Measurements from ENCODE around the gene ATXN10.
"Not testable (repeated sequence)": the region's sequence is repeated elsewhere in the genome, so short reads cannot be mapped to it uniquely, and the experiment has no call there.

The ATXN10 gene

GRCh38 chr22:45790401-45790800 is 118.8 kb downstream of the ATXN10 start:
- no peak for DNase-seq

DNA sequence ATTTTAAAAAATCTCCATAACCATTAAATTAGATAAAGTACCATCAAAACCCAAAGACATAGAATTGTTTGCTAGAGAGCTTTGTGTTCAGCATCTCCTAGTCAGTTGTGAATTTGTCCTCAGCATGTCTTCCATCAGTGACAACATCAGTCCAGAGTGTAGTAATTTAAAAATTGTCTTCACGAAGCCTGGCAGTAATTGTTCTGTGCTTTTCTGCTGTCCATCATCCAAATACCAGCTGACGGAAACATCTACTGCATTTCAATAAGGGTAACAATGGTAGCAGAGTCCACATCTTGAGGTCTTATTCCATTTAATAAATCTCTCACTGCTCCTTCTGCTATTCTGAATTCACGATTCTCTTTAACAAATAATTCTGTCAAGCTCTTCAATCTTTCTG is 121.5 kb downstream of the ATXN10 start:
- no peak for DNase-seq

DNA sequence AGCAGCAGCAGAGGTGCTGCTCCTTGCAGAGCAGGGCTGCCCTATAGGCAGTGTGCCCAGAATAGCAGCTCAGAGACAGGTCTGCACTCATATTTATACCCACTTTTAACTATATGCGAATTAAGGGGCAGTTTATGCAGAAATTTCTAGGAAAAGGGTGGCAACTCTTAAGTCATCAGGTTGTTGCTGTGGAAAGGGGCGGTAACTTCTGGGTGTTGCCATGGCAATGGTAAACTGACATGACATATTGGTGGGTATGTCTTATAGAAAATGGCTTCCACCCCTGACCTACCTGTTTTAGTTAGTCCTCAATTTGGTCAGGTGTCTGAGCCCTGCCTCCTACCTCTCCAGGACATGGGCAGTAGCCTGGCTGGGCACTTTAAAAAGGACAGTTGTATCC is 122.3 kb downstream of the ATXN10 start:
- DNase-seq: no peak

DNA sequence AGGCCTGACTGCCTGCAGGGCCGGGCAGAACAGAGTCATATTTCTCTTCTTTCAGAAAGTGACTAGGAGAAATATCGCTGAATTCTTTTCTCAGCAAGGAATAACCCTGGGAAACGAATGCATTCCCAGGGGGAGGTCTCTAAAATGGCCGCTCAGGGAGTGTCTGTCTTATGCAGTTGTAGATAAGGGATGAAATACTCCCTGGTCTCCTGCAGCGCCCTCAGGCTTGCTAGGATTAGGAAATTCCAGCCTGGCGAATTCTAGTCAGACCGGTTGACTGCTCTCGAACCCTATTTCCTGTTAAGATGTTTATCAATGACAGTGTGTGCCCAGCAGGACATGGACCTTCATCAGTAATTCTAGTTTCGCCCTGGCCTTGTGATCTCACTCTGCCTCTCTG is 124.4 kb downstream of the ATXN10 start:
- DNase-seq: not testable (repeated sequence)

- no peak for DNase-seq
Measured at GRCh38 chr22:45799291-45799690, 127.7 kb downstream of the ATXN10 start.

DNA sequence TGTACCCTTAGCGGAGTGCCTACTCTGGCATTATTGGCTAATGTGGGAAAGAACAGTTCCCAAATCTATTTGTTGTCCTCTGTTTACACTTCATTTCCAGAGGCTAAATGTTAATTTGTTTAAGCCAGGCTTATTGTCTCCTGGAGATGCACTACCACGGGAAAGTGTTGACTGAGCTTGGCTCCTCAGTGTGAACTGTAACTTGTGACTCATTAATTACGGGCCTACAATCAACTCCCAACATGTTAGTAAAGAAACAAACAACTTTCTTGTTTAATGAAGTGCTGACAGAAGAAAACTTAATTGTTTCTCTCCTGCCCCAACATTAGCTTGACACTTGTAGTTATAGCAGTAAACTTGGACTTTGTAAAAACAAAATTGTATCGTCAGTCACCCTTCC is 130.4 kb downstream of the ATXN10 start:
- DNase-seq: no peak

DNA sequence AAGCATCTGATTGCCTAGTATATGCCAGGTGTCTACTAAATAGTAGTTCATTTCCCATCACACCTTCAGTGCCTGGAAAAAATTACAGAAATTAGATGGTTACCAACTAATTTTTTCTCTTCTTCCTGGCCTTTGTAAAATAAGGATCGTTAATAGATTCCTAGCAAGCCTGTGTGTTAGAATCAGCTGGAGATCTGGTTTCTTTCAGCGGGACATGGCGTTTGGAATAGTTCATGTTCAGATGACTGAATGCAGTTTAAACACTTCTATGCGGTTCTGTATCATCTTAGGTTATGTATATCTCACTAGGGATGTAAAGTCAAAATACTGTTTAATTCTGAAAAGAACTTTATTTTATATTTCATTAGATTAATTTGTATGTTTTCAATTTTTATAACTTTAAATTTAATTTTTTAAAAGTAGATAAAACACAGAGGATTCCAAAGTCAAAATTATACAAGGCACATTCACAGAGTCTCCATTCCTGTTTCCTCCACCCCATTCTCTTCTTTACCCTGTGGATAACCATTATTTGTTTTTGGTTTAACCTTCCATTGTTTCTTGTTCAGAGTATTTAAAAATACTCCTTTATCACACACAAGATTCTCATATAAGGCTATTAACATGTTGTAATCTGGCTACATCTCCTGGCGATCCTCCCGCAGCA is 132.8 kb downstream of the ATXN10 start:
- DNase-seq: no peak

- DNase-seq: no peak
Measured at GRCh38 chr22:45804986-45805325, 133.3 kb downstream of the ATXN10 start.

DNA sequence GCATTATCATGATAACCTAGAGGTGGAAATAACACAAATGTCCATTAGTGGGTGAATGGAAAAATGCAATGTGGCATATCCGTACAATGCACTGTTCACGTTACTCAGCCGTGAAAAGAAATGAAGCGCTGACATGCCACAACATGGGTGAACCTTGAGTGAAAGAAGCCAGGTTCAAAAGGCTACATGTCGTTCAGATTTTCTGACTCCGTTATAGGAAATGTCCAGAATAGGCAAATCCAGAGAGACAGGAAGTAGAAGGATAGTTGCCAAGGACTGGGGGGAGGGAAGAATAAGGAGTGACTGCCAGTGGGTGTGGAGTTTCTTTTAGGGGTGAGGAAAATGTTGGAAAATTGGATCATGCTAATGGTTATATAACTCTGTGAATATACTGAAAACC is 133.8 kb downstream of the ATXN10 start:
- DNase-seq: no peak

- no peak for DNase-seq
Measured at GRCh38 chr22:45807156-45807915, 135.7 kb downstream of the ATXN10 start.

DNA sequence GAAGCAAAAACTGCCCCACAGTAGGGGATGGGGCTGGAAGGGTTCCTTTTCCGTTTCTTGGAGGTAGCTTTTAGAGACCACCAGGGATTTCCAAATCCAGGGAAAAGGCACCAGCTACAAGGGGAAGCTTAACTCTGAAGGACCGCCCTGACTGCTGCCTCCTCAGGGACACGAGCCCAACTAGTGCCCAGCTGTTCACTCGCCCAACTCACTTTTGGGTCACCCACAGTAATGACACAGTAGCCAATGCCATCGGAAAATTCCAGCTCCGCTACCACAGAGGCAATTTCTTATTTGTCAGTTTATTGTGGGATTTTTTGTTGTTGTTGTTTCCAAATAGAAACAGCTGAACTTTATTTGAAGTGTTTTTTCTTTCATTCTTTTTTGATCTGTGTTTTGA is 141.3 kb downstream of the ATXN10 start:
- no peak for DNase-seq

DNA sequence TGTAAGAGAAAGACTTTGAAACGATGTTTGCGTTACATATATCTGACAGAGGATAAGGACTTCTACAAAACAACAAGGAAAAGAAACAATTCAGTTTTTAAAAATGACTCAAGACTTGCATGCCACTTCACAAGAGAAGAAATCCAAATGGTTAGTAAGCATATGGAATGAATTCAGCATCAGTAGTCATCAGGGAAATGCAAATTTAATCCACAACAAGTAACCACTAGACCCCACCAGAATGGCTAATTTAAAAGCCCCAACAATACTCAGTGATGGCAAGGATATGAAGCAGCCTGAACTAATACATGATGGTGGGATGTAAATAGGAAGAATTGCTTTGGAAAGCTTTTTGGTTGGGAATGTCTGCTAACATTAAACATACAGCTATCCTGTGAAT is 142.6 kb downstream of the ATXN10 start:
- no peak for DNase-seq

DNA sequence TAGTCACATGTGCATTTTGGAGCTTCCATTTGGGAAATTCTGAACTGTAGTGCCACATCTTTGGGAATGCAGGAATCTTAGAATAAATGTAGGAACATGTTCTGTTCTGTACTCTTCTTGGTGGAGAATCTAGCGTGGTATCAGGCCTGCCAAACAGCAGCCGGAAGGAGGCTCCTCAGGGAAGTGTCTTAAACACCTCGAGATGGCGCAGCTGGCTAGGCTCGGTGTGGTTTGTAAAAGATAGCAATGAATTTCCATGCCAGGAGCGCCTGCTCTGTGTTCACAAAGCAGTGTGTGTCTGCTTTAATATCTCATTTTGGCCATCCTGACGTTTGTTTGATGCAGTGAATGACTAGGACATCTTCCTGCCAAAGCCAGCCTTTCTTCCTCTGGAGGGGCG is 145.1 kb downstream of the ATXN10 start:
- DNase-seq: no peak

GRCh38 chr22:45817745-45818423 is 146.2 kb downstream of the ATXN10 start:
- DNase-seq: no peak

DNA sequence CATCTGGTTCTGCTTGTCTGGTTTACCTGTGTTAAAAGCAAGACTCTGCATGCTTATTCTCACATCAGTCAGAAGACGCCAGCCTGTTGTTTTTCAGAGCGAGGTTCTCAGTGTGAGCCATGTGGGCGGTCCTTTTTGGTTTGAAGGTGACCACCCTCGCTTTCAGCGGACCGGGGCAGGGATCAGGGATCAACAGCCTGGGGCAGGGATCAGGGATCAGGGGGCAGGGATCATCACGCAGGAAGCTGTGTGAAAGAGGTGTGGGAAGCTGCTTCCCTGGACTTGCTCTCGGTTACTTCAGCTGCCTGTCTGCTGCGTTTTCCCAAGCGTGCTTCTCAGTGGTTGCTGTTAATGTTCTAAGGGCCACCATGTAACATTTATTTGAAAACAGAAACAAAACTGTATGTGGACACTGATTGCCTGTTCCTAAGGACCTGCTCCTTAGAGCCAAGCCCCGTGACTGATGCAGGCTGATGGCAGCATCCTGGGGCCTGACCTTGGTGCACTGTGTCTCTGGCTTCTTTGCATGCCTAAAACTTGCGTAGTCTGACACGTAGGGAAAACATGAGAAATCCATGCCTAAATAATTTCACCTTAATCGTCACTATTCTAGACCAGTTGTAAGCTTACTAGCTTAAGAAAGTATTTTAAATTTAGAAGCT is 146.9 kb downstream of the ATXN10 start:
- DNase-seq: no peak

DNA sequence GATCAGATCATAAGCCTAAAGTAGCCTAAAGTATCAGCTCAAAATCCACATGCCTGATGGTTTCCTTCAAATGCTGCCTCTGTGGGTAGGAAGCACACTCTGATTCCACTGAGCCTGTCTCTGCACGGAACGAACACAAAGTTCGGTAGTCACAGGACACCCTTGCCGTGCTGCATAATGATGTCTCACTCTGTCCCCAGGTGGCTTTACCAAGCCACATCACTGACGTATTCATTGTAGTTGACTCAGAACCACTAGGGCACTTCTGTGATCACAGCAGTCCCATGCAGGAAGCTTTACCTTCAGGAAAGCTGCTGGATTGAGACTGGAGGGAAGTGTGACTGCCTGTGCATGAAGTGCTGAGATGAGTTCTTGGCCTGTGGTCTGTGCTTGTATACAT is 147.7 kb downstream of the ATXN10 start:
- DNase-seq: no peak

DNA sequence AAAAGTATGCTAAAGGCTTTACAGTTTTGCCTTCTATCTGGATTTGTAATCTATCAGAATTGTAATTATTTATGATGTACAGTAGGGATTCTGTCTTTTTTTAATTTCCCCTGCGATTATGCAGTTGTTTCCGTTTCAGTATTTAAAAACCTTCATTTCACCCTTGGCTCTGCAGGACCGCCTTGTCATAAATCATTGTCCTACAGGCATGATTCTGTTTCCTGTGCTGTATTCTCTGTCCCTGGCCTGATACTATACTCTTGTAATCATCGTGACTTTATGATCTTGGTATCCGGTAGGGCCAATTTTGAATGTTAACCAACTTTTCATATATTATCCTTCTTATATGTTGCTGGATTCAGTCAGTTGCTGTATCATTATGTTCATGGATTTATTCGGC is 151.7 kb downstream of the ATXN10 start:
- DNase-seq: no peak

DNA sequence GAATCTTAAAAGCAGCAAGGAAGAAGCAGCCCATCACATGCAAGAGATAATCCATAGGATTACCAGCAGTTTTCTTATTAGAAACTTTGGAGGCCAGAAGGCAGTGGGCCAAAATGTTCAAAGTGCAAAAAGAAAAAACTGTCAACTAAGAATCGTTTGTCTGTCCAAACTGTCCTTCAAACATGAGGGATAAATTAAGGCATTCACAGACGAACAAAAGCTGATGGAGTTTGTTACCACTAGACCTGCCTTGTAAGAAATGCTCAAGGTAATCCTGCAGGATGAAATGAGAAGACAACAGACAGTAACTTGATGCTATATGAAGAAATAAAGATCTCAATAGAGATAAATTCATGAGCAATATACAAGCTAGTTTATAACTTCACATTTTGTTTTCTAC is 154.9 kb downstream of the ATXN10 start:
- DNase-seq: no peak

DNA sequence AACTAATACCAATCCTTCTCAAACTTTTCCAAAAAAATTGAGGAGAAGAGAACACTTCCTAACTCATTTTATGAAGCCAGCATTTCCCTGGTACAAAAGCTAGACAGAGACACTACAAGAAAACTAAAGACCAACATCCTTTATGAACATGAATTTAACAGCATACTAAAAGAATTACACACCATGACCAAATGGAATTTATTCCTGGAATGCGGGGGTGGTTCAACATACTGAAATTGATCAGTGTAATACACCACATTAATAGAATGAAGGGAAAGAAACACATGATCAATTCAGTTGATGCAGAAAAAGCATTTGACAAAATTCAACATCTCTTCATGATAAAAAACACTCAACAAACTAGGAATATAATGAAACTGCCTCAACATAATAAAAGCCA is 157.2 kb downstream of the ATXN10 start:
- DNase-seq: no peak

DNA sequence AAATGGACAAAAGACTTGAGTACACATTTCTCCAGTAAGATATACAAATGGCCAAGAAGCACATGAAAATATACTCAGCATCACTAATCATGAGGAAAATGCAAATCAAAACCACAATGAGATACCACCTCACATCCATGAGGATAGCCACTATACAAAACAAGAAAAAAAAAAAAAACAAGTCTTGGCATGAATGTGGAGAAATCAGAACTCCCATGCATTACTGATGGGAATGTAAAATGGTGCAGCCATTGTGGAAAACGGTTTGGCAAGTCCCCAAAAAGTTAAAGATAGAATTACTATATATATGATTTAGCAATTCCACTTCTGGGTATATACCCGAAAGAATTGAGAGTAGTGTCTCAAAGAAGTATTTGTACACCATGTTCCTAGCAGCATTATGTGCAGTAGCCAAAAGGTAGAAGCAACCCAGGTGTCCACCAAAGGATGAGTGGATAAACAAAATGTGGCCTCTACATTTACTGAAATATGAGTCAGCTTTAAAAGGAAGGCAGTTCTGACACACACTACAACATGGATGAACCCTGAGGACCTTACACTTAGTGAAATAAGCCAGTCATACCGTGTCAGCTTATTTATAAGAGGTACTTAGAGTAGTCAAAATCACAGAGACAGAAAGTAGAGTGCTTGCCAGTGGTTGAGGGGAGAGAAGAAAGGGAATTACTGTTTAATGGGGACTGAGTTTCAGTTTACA is 159.1 kb downstream of the ATXN10 start:
- no peak for DNase-seq

- DNase-seq: no peak
Measured at GRCh38 chr22:45831394-45831793, 159.8 kb downstream of the ATXN10 start.

- no peak for DNase-seq
Measured at GRCh38 chr22:45832180-45832579, 160.5 kb downstream of the ATXN10 start.

GRCh38 chr22:45832959-45833580 is 161.4 kb downstream of the ATXN10 start:
- DNase-seq: no peak
